DMS53 treated with DMSO at 0.1 percent for 48 hours (cell line): ENCODE results near the gene PROP1.
"Not testable (repeated sequence)": the region's sequence is repeated elsewhere in the genome, so short reads cannot be mapped to it uniquely, and the experiment has no call there.

Source experiments
- DNase-seq: peaks from one replicate; lab custom pipeline; 2025; ENCODE audit not compliant: unreplicated experiment; lab: John Stamatoyannopoulos, UW

Gene PROP1

GRCh38 chr5:177945601-177946283 lies 50.3 kb downstream of the PROP1 start:
- DNase-seq = not testable (repeated sequence)

- DNase-seq = not testable (repeated sequence)
These were observed 50.9 kb downstream of the PROP1 start for GRCh38 chr5:177945145-177945544.

DNA sequence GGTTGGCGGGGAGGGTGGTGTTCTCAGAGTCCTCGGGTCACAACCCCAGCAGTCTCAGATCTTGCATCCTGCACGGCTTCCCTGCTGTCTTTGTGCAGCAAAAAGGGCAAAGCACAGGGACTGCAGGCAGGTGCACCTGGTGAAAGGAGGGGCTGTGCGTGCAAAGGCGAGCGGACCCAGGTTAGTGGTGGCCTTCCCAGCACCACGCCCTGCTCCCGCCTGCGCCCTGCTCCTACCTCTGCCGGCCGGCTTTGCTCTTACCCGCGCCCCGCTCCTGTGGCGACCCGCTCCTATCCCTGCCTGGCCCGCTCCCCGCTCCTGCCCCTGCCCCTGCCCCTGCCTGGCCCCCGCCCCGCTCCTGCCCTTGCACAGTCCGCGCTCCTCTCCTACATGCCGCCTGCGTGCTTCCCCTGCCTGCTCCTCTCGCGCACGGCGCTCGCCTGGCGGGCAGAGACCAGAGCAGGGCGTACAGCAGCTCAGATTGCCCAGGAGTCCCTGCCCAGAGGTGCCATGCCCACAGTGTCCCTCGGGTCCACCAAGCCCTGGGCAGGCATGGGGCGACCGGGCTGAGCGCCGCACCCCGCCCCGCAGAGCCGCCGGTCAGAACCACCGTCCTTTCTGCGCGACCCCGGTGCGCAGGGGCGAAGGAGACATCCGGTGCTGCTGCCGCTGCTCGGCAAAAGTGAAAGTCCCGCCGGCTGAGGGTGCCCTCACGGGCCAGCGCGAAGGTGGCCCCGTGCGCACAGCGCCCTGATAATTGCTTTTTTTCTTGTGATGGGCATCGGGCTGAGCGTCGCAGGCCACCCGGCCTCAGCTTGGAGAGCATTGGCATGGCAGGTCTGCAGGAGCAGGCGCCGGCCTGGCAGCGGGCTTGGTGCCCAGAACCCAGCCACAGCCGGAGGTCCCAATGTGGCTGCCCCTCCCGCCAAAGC lies 52.0 kb downstream of the PROP1 start:
- not testable (repeated sequence) for DNase-seq

DNA sequence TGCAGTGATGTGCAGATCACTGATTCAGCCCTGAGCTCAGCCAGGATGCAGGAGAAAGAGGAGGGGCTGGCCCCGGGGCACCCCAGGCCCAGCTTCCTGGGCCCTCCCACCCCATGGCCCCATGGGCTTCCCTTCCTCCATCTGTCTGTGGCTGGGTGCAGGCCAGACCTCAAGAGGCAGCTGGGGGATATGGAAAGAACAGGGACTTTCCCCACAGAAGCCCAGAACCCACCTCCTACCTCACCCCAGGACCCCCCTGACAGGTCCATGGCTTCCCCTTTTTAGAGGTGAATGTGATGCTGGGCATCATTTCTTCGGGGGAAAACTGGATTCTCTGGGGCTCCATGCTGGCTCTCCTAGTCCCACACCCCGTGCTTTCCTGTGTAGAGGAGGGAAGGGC lies 53.1 kb downstream of the PROP1 start:
- not testable (repeated sequence) for DNase-seq
